Measurements from ENCODE around the gene SLC2A4RG. TPM values are rescaled to one million over a fixed set of nuclear protein-coding genes. Genes with fewer than 3 reads are reported as not detected.
A peak's percentile ranks its signal among the peaks of the same experiment; 100 is the strongest.

Gene SLC2A4RG
- total and polyA plus RNA-seq, 2 of the 13 experiments (the other 11 are each of a cell fraction or from before 2014, with no cell fraction given), result 91.4 to 95.9 TPM

GRCh38 chr20:63745961-63746731, 6.6 kb downstream of the SLC2A4RG start (continued):
- no peak for TF ChIP-seq DRAP1 (CRISPR knock-in tag; IDR thresholded peaks at IDR 0.05)
- peak; percentile 79; the same call in 1 of the 2 replicates for TF ChIP-seq DZIP1 (CRISPR knock-in tag; IDR thresholded peaks at IDR 0.05)
- peak; percentile 59; the same call in 1 of the 2 replicates for TF ChIP-seq MXD1 (CRISPR knock-in tag; IDR thresholded peaks at IDR 0.05)
- TF ChIP-seq ZEB1 (IDR thresholded peaks at IDR 0.05; ENCODE audit: insufficient replicate concordance, low read depth), result no peak
- no peak for TF ChIP-seq SMAD1 (CRISPR knock-in tag; IDR thresholded peaks at IDR 0.05; ENCODE audit: borderline replicate concordance, low read depth)
- no peak for TF ChIP-seq FOXK2 (IDR thresholded peaks at IDR 0.05)
- TF ChIP-seq ZBTB42 (CRISPR knock-in tag; IDR thresholded peaks at IDR 0.05), result no peak
- no peak for TF ChIP-seq ZNF281 (CRISPR knock-in tag; IDR thresholded peaks at IDR 0.05; ENCODE audit: borderline replicate concordance)
- no peak for TF ChIP-seq ZNF660 (CRISPR knock-in tag; IDR thresholded peaks at IDR 0.05; ENCODE audit: borderline replicate concordance, low read depth)
- no peak for TF ChIP-seq HMGXB3 (CRISPR knock-in tag; IDR thresholded peaks at IDR 0.05; ENCODE audit: borderline replicate concordance)
- no peak for TF ChIP-seq SRF (IDR thresholded peaks at IDR 0.05; ENCODE audit: low read depth, low read length)
- TF ChIP-seq NR1H2 (CRISPR knock-in tag; IDR thresholded peaks at IDR 0.05; ENCODE audit: borderline replicate concordance, low read depth), result no peak
- no peak for TF ChIP-seq ZNF776 (CRISPR knock-in tag; IDR thresholded peaks at IDR 0.05)
- no peak for TF ChIP-seq ZNF414 (CRISPR knock-in tag; IDR thresholded peaks at IDR 0.05)
- TF ChIP-seq ZNF180 (CRISPR knock-in tag; IDR thresholded peaks at IDR 0.05; ENCODE audit: borderline replicate concordance, low read depth), result no peak

All from HepG2 (cell line).